Measurements from ENCODE around the gene TCP11L1.
"Not testable (repeated sequence)": the region's sequence is repeated elsewhere in the genome, so short reads cannot be mapped to it uniquely, and the experiment has no call there.

Gene TCP11L1

DNA sequence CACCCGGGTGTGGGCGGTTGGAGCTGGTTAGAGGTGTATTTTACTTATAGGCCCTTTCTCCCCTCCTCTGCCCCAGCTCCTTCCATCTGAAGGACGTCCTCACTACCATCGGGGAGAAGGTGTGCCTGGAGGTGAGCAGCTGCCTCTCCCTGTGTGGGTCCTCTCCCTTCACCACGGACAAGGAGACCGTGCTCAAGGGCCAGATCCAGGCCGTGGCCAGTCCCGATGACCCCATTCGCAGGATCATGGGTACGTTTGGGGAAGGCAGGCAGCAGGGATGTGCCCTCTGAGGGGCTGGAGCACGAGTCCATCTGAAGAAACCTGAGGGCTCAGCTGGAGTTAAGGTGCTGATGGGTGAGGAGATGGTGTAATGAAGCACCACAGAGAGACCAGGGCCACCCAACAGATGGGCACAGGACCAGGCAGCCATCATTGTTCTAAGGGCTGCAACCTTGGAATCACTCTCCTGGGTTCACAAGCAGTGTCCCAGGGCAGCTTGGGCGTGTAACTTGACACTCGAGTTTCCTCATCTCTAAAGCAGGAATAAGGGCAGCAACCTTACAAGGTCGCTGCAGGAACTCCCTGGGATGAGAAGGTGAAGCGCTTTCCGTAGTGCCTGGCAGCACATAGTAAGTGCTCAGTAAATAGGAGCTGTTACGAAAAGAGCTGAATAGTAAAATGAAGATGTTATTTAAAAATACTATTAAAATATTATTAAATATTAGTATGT is 29.4 kb downstream of the TCP11L1 start:
- no peak for DNase-seq

- DNase-seq, result no peak
Observed at GRCh38 chr11:33072465-33072864, 33.1 kb downstream of the TCP11L1 start.

DNA sequence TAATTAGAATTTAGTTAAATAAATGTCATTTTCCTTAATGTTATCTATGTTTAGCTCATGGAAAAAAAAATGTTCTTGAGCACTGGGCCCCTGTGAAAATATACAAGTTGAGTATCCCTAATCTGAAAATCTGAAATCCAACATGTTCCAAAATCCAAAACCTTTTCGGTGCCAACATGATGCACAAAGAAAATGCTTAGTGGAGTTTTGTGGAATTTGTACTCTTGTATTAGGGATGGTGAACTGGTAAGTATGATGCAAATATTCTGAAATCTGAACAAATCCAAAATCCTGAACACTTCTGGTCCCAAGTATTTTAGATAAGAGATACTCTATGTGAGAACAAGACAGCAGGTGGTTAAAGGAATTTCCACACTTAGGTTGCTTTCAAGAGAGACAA is 44.5 kb downstream of the TCP11L1 start:
- DNase-seq, result no peak

- no peak for DNase-seq
Observed at GRCh38 chr11:33086017-33086416, 46.6 kb downstream of the TCP11L1 start.

DNA sequence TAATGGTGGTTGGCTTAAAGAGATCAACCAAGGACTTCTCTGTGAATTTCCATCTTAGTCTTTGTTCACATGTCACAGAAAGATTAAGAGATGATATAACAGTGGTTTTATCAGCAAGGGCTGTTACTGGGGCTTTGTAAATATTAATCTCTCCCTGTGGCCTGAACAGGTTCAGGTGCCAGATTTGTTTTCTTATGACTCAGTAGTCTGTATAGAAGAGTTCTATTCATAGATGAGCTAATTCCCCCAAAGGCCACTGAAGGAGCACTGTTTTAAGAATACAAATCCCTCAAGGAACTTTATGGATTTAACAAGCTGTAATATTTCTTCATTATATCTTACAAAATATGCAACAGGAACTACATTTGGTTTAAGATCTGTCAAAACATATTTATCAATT is 50.4 kb downstream of the TCP11L1 start:
- no peak for DNase-seq

DNA sequence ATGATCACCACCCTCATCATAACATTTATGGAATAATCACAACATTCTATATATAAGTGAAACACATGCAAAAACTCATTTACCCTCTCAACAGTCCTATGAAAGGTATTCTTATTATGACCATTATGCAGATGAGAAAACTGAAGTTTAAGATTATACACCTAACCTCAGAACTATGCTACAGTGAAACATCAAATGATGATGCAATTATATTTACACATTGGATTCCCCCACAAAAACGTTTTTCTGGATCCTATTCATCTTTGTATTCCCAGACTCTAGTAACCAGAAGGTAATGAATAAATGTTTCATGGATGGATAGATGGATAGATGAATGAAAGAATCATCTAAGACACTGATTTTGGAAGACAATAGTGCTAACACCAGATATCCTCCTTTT is 54.8 kb downstream of the TCP11L1 start:
- no peak for DNase-seq

GRCh38 chr11:33103836-33104235 is 64.5 kb downstream of the TCP11L1 start:
- no peak for DNase-seq

DNA sequence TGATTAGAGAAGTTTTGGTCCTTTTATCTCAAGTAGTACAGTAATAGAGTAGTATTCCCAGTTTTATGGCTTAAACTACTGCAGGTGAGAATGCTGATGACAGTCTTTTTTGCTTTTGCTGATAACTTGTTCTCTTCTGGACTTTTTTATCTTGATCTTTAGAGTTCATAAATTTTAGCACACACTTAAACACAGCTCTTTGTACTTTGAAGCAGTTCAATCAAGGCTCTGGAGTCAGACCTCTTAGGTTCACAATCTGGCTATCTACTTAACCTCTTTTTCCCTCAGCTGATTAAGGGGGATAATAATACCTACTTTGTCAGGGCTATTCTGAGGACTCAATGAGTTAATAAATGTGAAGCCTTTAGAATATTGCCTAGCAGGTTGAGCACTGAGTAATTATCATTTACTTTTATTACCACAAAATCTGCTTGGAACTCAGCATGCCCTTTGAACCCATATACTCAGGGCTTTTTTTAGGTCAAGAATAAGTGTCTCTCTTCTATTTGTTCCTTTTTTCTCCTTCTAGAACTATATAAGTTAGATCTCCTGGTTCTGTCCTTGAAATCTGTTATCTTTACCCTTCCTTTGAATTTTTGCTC is 70.0 kb downstream of the TCP11L1 start:
- no peak for DNase-seq

GRCh38 chr11:33110083-33110482 is 70.7 kb downstream of the TCP11L1 start:
- DNase-seq, result no peak

- no peak for DNase-seq
Observed at GRCh38 chr11:33116535-33116934, 77.2 kb downstream of the TCP11L1 start.

DNA sequence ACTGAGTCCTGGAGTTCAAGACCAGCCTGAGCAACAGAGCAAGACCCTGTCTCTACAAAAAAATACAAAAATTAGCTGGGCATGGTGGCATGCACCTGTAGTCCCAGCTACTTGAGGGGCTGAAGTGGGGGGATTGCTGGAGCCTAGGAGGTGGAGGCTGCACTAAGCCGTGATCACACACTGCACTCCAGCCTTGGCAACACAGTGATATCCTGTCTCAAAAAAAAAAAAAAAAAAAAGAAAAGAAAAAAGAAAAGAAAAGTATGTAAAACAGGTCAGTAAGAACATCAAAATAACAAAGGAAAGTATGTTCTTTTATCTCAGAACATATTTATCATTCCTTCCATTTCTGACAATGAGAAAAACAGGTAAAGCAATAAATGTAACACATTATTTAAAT is 83.3 kb downstream of the TCP11L1 start:
- not testable (repeated sequence) for DNase-seq

Data from NCI-H2107 (cell line).